IMR-90 (cell line): Measurements from ENCODE around the gene FOXC1. TPM values are rescaled to one million over a fixed set of nuclear protein-coding genes. Genes with fewer than 3 reads are reported as not detected.

Experiments
- ATAC-seq: fragments of 200-7000 bp; cut with Tn5 transposase; 2 replicates; pipeline ENCODE4 v1.9.1; 2020; ENCODE audit warnings: low read depth, mild to moderate bottlenecking, moderate library complexity
- BruUV-seq: library from RNA; stranded (reverse); fragments of 400-500 nt; replicated peaks from 2 replicates; lab custom pipeline; 2021; lab: Mats Ljungman, UMichigan
- CTCF ChIA-PET: fragments of 300-600 bp; formaldehyde crosslinking; extraction: SDS; loops from one replicate; lab custom pipeline; 2021; ENCODE audit warnings: antibody characterized with exemption; lab: Yijun Ruan, JAX
- POLR2A ChIA-PET: fragments of 300-600 bp; sonication (Branson Sonifier 250); formaldehyde crosslinking; loops from one replicate; lab custom pipeline; 2022; ENCODE audit warnings: antibody characterized with exemption; ENCODE audit not compliant: unreplicated experiment; lab: Charles Lee
- DNase-seq: peaks from one replicate; pipeline ENCODE4 v3.0.0; 2013
- H2AFZ ChIP-seq: replicated peaks from 2 replicates; pipeline ENCODE3; 2013; ENCODE audit warnings: low read length, mild to moderate bottlenecking; ENCODE audit not compliant: poor library complexity
- H2AK5ac ChIP-seq: 2 replicates; pipeline ENCODE4 v1.6.1; 2013; ENCODE audit warnings: low read depth, low read length, inconsistent platforms
- H2AK9ac ChIP-seq: replicated peaks from 2 replicates; pipeline ENCODE3; 2013; ENCODE audit warnings: mild to moderate bottlenecking, low read depth, low read length, moderate library complexity; ENCODE audit not compliant: poor library complexity
- H2BK120ac ChIP-seq: 2 replicates; pipeline ENCODE4 v1.6.1; 2013; ENCODE audit warnings: low read depth, low read length, inconsistent platforms
- H2BK15ac ChIP-seq: 3 replicates; pipeline ENCODE4 v1.6.1; 2013; ENCODE audit warnings: low read depth, low read length, inconsistent platforms
- H2BK20ac ChIP-seq: 2 replicates; pipeline ENCODE4 v1.6.1; 2013; ENCODE audit warnings: low read depth, mild to moderate bottlenecking, inconsistent platforms, low read length, moderate library complexity
- H2BK5ac ChIP-seq: 2 replicates; pipeline ENCODE4 v1.6.1; 2013; ENCODE audit warnings: mild to moderate bottlenecking, low read depth, low read length, inconsistent platforms; ENCODE audit not compliant: poor library complexity, severe bottlenecking
- H3K14ac ChIP-seq: replicated peaks from 2 replicates; pipeline ENCODE4 v1.6.1; 2013; ENCODE audit warnings: low read depth, low read length, inconsistent platforms
- H3K18ac ChIP-seq: 2 replicates; pipeline ENCODE4 v1.6.1; 2013; ENCODE audit warnings: low read depth, low read length, control low read depth
- H3K23ac ChIP-seq: 2 replicates; pipeline ENCODE4 v1.6.1; 2013; ENCODE audit warnings: low read depth, low read length, inconsistent platforms
- H3K27ac ChIP-seq: 2 replicates; pipeline ENCODE4 v1.5.1; 2013; ENCODE audit warnings: mild to moderate bottlenecking, control low read depth, low read length; ENCODE audit not compliant: insufficient read depth
- H3K27me3 ChIP-seq: 2 replicates; pipeline ENCODE4 v1.6.1; 2013; ENCODE audit warnings: low read length; ENCODE audit not compliant: control insufficient read depth, insufficient read depth
- H3K36me3 ChIP-seq: 2 replicates; pipeline ENCODE4 v1.6.1; 2013; ENCODE audit warnings: low read length, mixed read lengths; ENCODE audit not compliant: control insufficient read depth, insufficient read depth
- H3K4ac ChIP-seq: 2 replicates; pipeline ENCODE4 v1.6.1; 2013; ENCODE audit warnings: low read depth, low read length, inconsistent platforms
- H3K4me1 ChIP-seq: 2 replicates; pipeline ENCODE4 v1.6.1; 2013; ENCODE audit warnings: low read length, mixed read lengths; ENCODE audit not compliant: control insufficient read depth, insufficient read depth
- H3K4me2 ChIP-seq: 2 replicates; pipeline ENCODE4 v1.6.1; 2013; ENCODE audit warnings: low read depth, mild to moderate bottlenecking, control low read depth, low read length, moderate library complexity
- H3K4me3 ChIP-seq: 2 replicates; pipeline ENCODE4 v1.5.1; 2013; ENCODE audit warnings: low read depth, mild to moderate bottlenecking, control low read depth, low read length, moderate library complexity; ENCODE audit not compliant: insufficient read depth
- H3K56ac ChIP-seq: 2 replicates; pipeline ENCODE4 v1.6.1; 2013; ENCODE audit warnings: low read length, inconsistent platforms; ENCODE audit not compliant: insufficient read depth; ENCODE audit errors: extremely low read depth
- H3K79me1 ChIP-seq, 2 experiments: 2 replicates each; pipeline ENCODE4 v1.6.1; 2013; ENCODE audit warnings: low read length in 2 of 2, inconsistent platforms in 1 of 2, low read depth in 1 of 2
- H3K9ac ChIP-seq: 2 replicates; pipeline ENCODE4 v1.6.1; 2013; ENCODE audit warnings: low read depth, low read length, control low read depth
- H3K9me1 ChIP-seq: 2 replicates; pipeline ENCODE4 v1.6.1; 2013; ENCODE audit warnings: low read length, inconsistent platforms; ENCODE audit not compliant: insufficient read depth
- H3K9me3 ChIP-seq: 2 replicates; pipeline ENCODE4 v1.6.1; 2013; ENCODE audit warnings: low read length; ENCODE audit not compliant: control insufficient read depth, insufficient read depth
- H4K20me1 ChIP-seq: 2 replicates; pipeline ENCODE4 v1.6.1; 2013; ENCODE audit warnings: low read length, inconsistent platforms; ENCODE audit not compliant: insufficient read depth
- H4K5ac ChIP-seq: 2 replicates; pipeline ENCODE4 v1.6.1; 2013; ENCODE audit warnings: mild to moderate bottlenecking, low read depth, low read length, control low read depth
- H4K8ac ChIP-seq, 2 experiments: 2 replicates each; pipeline ENCODE4 v1.6.1; 2013; ENCODE audit warnings: low read depth in 2 of 2, low read length in 2 of 2, control low read depth in 1 of 2, inconsistent platforms in 1 of 2
- H4K91ac ChIP-seq: 2 replicates; pipeline ENCODE4 v1.6.1; 2013; ENCODE audit warnings: low read depth, low read length, inconsistent platforms; ENCODE audit not compliant: insufficient read depth
- CEBPB ChIP-seq: IDR thresholded peaks from 2 replicates; pipeline ENCODE4 v1.6.1; 2012; ENCODE audit warnings: low read depth, low read length, improper control_type of control experiment
- CHD1 ChIP-seq: IDR thresholded peaks from 2 replicates; pipeline ENCODE4 v1.6.1; 2012; ENCODE audit warnings: low read depth, low read length, improper control_type of control experiment
- FOS ChIP-seq: fragments of 150-350 bp; IDR thresholded peaks from 2 replicates; pipeline ENCODE4 v1.6.1; 2016; ENCODE audit warnings: low read depth, low read length
- MAZ ChIP-seq: IDR thresholded peaks from 2 replicates; pipeline ENCODE4 v1.6.1; 2012; ENCODE audit warnings: low read depth, mild to moderate bottlenecking, low read length, improper control_type of control experiment, moderate library complexity, borderline replicate concordance
- MXI1 ChIP-seq: IDR thresholded peaks from 2 replicates; pipeline ENCODE4 v1.6.1; 2012; ENCODE audit warnings: low read depth, mild to moderate bottlenecking, low read length, moderate library complexity, borderline replicate concordance
- NFE2L2 ChIP-seq: fragments of 150-350 bp; IDR thresholded peaks from 2 replicates; pipeline ENCODE4 v1.6.1; 2016; ENCODE audit warnings: low read depth, mild to moderate bottlenecking, low read length
- POLR2A ChIP-seq: IDR thresholded peaks from 2 replicates; pipeline ENCODE4 v1.6.1; 2012; ENCODE audit warnings: mild to moderate bottlenecking, low read depth, low read length
- RAD21 ChIP-seq: IDR thresholded peaks from 2 replicates; pipeline ENCODE4 v1.6.1; 2012; ENCODE audit warnings: low read length, improper control_type of control experiment
- RCOR1 ChIP-seq: IDR thresholded peaks from 2 replicates; pipeline ENCODE4 v1.6.1; 2012; ENCODE audit warnings: mild to moderate bottlenecking, low read length, improper control_type of control experiment; ENCODE audit not compliant: insufficient replicate concordance
- SMC3 ChIP-seq: fragments of 150-350 bp; IDR thresholded peaks from 2 replicates; pipeline ENCODE4 v1.6.1; 2016; ENCODE audit warnings: low read depth, mild to moderate bottlenecking, antibody characterized with exemption, low read length, moderate library complexity
- WGBS, 2 experiments: methylation state at CpG; one replicate each; pipeline versions ENCODE4 v1.1.5 to v1.1.7; 2013; ENCODE audit warnings: missing lambda C conversion rate in 2 of 2; ENCODE audit not compliant: insufficient read length in 1 of 2; ENCODE audit errors: extremely low coverage in 2 of 2; 5-methylcytosine and 5-hydroxymethylcytosine counted together
- dilution Hi-C: fragments of 300-500 bp; cut with HindIII; formaldehyde crosslinking; loops from one replicate; pipeline ENCODE4 v1.14.3; 2018; ENCODE audit warnings: low sequenced_read_pairs; ENCODE audit not compliant: unreplicated experiment
- in situ Hi-C: fragments of 300-500 bp; cut with MboI; formaldehyde crosslinking; loops from 3 replicates; pipeline ENCODE4 v1.14.3; 2019; ENCODE audit warnings: low sequenced_read_pairs, inconsistent platforms, mixed read lengths
- intact Hi-C: fragments of 100-400 bp; cut with micrococcal nuclease; formaldehyde crosslinking; loops from 2 replicates; pipeline ENCODE4 v1.10.0; 2022
- polyA plus RNA-seq, 3 experiments: library from polyadenylated mRNA; depleted of rRNA; stranded (reverse); fragments of >200 nt; gene quantifications; 2 replicates each; pipeline ENCODE4 v1.2.3, GENCODE V29; 2012; ENCODE audit warnings: low replicate concordance in 1 of 3
- total RNA-seq: library from RNA; depleted of rRNA; stranded (reverse); fragments of >200 nt; gene quantifications from 2 replicates; pipeline ENCODE4 v1.2.3, GENCODE V29; 2012
- TF ChIP-seq, protein P1 (sequence below): fragments of 150-350 bp; IDR thresholded peaks from 2 replicates; pipeline ENCODE4 v1.6.1; 2017; ENCODE audit warnings: mild to moderate bottlenecking, antibody characterized with exemption, low read length, low read depth

FOXC1 gene
- total and polyA plus RNA-seq, 2 of the 4 experiments (the other 2 are of a cell fraction) = 1.3 to 4.0 TPM

DNA sequence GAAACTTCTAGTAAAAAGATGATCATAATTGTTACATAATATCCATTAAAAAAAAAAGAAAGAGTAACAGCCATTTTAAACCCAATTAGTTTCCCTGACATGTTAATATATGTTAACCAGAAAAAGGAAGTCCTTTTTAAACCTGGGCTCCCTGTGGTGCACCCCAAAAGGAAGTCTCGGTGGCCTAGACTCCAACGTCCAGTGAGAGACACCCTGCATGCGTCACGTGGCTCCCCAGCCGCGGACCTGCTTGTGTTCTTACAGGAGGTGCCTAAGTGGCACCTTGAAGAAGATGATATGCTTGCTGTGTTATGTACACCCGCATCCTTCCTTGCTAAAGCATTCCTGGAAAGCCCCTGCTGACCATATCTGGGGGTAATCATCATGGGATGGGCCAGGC, 50.1 kb downstream of the FOXC1 start:
- Histone ChIP-seq H3K9me1 (peaks cover 12% of the 10 kb centered on the region), H3K4me2 (no peak overlapping the region), H2AK9ac (no peak overlapping the region), H4K8ac (no peak overlapping the region), H2AK5ac (peak overlapping the region; percentile 39; the same call in 1 of the 2 replicates), H3K14ac (no peak overlapping the region), H2BK120ac (no peak overlapping the region; the same call in 1 of the 2 replicates), H3K4me3 (no peak overlapping the region), H3K23ac (no peak overlapping the region), H3K56ac (no peak overlapping the region), H3K9me3 (no peaks in the 10 kb centered on the region), H2BK20ac (no peak overlapping the region), H3K79me1 (no peaks in the 10 kb centered on the region), H2AFZ (no peak overlapping the region), H4K20me1 (no peaks in the 10 kb centered on the region), H2BK15ac (no peak overlapping the region), H3K18ac (no peak overlapping the region), H3K9ac (no peak overlapping the region), H3K27me3 (no peaks in the 10 kb centered on the region), H3K36me3 (no peaks in the 10 kb centered on the region), H3K27ac (no peak overlapping the region), H4K5ac (no peak overlapping the region), H3K4ac (no peak overlapping the region; the same call in 1 of the 2 replicates), H2BK5ac (no peak overlapping the region), H4K91ac (no peak overlapping the region; the same call in 1 of the 2 replicates), H3K4me1 (peaks cover 18% of the 10 kb centered on the region)
- POLR2A ChIA-PET = no interaction called here
- DNase-seq (no peak), ATAC-seq (no peak)
- in situ Hi-C loops (no loop called here), dilution Hi-C loops (no loop called here), intact Hi-C loops (no loop called here)
- CTCF ChIA-PET = no interaction called here
- BruUV-seq = no TSS peak
- TF ChIP-seq CEBPB (no peak), FOS (no peak), RCOR1 (no peak), RAD21 (no peak), MAZ (no peak), NFE2L2 (no peak), MXI1 (no peak), CHD1 (no peak), POLR2A (no peak), SMC3 (no peak)
- TF ChIP-seq, protein P1, sequence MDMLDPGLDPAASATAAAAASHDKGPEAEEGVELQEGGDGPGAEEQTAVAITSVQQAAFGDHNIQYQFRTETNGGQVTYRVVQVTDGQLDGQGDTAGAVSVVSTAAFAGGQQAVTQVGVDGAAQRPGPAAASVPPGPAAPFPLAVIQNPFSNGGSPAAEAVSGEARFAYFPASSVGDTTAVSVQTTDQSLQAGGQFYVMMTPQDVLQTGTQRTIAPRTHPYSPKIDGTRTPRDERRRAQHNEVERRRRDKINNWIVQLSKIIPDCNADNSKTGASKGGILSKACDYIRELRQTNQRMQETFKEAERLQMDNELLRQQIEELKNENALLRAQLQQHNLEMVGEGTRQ = no peak
- 100% methylated on average over 1 of the region's 7 CpGs; no CpG with 5 or more reads in 1 of the 2 experiments for WGBS, 2 experiments
